Measurements from ENCODE around the gene MYZAP. TPM values are rescaled to one million over a fixed set of nuclear protein-coding genes. Genes with fewer than 3 reads are reported as not detected.

MYZAP gene
- total RNA-seq, 1 donor = not detected

DNA sequence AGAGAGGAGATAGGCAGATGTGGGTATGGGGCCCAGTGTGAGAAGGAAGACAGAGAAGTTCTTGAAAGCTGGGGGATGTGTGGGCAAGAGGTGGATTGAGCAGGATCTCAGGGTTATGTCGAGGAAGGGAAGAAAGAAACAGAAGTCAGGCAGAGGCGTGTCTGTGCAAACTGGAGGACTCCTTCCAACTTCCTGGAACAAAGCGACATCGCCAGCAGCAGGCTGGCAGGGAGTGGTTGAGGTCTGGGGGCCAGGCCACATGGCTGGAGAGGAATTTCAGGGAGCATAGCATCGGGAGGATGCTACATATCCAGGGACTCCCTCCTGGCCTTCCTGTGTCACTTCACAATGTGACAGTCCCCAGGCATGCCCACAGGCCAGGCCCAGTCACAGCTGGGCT lies 42.9 kb upstream of the MYZAP start:
- H3K4me3 ChIP-seq (ENCODE audit: low read depth, low read length) = no peak overlapping the region
- no peak for DNase-seq (ENCODE audit: low read depth)
- TF ChIP-seq, protein P1, sequence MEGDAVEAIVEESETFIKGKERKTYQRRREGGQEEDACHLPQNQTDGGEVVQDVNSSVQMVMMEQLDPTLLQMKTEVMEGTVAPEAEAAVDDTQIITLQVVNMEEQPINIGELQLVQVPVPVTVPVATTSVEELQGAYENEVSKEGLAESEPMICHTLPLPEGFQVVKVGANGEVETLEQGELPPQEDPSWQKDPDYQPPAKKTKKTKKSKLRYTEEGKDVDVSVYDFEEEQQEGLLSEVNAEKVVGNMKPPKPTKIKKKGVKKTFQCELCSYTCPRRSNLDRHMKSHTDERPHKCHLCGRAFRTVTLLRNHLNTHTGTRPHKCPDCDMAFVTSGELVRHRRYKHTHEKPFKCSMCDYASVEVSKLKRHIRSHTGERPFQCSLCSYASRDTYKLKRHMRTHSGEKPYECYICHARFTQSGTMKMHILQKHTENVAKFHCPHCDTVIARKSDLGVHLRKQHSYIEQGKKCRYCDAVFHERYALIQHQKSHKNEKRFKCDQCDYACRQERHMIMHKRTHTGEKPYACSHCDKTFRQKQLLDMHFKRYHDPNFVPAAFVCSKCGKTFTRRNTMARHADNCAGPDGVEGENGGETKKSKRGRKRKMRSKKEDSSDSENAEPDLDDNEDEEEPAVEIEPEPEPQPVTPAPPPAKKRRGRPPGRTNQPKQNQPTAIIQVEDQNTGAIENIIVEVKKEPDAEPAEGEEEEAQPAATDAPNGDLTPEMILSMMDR (IDR thresholded peaks at IDR 0.05; ENCODE audit: insufficient read depth, low read length) = no peak

DNA sequence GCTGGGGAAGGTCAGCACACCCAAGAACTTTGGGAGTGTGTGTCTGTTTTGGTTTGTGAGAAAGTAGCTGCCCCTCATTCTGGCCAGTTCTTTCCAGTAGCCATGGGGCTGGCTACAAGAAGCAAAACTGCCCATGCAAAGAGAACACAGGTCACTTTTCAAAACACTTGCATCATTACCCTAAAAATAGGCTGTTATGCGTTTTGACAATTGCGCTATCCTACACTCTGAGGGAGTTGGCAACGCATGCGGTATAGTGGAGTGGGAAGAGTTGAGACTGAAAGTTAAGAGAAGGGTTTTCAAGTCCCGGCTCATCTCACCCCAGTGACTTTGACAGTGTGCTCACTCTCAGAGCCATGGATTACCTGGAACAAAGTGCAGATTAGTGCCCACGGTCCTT lies 41.8 kb upstream of the MYZAP start:
- DNase-seq (ENCODE audit: low read depth) = no peak
- TF ChIP-seq, protein P1 (IDR thresholded peaks at IDR 0.05; ENCODE audit: insufficient read depth, low read length) = no peak
- no peak overlapping the region for H3K4me3 ChIP-seq (ENCODE audit: low read depth, low read length)

DNA sequence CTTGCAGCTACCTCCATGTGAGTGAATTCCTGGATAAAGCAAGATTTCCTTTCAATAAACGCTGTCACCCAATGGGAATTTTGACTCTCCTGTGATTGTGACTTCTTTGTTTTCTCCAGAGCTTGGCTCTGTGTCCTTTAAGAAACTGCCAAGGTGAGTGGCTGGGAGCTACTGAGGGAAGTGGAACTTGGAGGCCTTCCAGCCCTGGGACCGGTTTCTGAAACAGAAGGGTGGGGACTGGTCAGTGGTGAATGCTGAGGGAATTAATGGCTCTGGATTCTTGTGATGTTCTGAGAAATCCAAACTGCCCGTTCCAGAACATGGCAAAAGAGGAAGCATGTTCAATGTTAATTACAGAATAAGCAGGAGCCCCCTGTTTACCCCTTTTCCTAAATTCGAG lies 41.1 kb upstream of the MYZAP start:
- no peak for DNase-seq (ENCODE audit: low read depth)
- no peak overlapping the region for H3K4me3 ChIP-seq (ENCODE audit: low read depth, low read length)
- TF ChIP-seq, protein P1 (IDR thresholded peaks at IDR 0.05; ENCODE audit: insufficient read depth, low read length) = no peak

DNA sequence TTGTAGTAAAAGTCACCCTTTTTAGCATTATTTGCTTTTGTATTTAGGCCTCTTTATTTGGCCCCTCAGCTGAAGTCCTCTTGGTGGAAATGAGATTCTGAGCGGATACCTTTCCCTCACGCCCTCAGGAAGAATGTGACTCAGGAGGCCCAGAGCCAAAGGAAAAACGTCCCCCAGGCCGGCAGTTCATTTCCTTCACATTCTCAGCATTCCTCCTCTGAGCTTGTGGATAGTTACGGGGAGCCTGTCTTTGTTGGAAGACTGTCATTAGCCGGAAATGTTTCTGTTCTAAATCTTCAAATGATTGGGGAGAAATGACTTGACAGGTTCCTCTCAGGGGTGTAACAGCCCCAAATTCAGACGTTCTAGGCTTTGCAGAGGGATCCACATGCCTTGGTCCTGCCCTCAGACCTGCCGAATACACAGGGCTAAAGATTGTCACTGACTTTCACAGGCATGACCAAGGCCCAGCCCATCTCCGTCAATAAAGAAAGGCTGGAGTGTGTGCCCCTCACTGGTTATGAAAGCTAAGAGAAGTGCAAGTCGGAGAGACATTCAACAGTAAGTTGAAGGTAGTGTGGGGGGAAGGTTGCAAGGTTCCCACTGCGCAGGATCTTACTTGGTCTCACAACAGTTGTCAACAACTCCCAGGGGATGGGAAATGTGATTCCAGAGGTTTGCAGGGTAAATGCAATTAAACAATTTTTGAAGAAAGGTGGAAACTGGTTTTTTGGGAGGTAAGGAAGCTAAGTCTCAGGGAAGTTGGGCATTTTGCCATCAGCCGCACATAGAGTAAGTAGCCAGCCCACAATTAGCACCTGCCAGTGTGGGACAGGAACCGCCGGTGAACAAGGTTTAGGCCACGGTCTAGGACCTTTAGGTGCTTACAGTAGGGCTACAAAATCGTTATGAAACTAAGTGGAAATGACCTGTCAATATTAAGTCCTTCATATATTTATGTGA lies 39.7 kb upstream of the MYZAP start:
- TF ChIP-seq, protein P1 (IDR thresholded peaks at IDR 0.05; ENCODE audit: insufficient read depth, low read length) = no peak
- no peak overlapping the region for H3K4me3 ChIP-seq (ENCODE audit: low read depth, low read length)

DNA sequence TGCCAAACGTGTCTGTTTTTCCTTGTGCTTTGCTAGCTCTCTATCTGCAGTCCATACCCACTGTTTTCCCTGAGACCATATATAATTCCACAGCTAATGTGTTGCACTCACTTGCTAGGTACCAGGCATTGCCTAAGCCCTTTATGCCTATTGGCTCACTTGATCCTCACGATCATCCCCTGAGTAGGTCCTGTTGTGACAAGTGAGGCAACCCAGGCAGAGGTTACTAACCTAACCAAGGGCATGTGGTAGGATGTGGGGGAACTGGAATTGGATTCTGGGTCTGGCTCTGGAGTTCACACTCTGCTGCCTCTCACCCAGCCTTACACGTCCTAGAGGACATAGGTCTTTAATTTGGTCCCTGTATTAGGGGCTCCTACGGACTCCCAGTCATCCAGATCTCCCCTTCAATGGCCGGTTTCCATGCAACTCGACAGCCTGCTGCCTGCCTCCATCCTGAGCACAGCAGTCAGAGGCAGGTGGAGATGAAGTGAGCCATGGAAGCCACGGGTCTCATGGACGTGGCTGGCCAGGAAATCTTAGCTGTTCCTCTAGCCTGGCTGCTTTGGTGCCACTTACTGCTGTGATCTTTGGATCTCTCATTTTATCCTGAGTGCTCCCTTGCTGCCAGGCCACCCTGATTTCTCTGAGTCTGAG lies 38.9 kb upstream of the MYZAP start:
- DNase-seq (ENCODE audit: low read depth) = no peak
- H3K4me3 ChIP-seq (ENCODE audit: low read depth, low read length) = no peak overlapping the region
- TF ChIP-seq, protein P1 (IDR thresholded peaks at IDR 0.05; ENCODE audit: insufficient read depth, low read length) = no peak

More for the DNA sequence above, 39.7 kb upstream of the MYZAP start:
- DNase-seq (ENCODE audit: low read depth) = peak; percentile 78

DNA sequence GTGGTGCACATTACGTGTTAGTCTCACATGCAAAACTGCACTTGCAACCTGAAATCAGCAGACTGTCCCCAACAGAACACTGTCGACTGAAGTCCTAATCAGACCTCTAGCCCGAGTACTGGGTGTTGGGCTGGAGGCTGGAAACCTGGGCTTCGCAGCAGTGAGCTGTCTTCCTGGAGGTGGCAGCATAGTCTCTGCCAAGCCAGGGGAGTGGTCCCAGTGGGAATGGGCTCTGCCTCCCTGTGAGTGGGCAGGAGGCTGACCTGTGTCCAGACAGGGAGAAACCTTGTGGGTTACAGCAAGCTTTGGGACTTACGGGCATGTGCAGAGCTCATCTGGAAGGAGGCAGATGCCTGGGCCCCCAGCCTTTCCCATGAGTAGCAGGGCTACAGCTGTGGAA lies 38.2 kb upstream of the MYZAP start:
- DNase-seq (ENCODE audit: low read depth) = no peak
- no peak overlapping the region for H3K4me3 ChIP-seq (ENCODE audit: low read depth, low read length)
- TF ChIP-seq, protein P1 (IDR thresholded peaks at IDR 0.05; ENCODE audit: insufficient read depth, low read length) = no peak

All from fibroblast of the aortic adventitia (primary cell).